ENCODE measurements around the gene ZG16.

The ZG16 gene

DNA sequence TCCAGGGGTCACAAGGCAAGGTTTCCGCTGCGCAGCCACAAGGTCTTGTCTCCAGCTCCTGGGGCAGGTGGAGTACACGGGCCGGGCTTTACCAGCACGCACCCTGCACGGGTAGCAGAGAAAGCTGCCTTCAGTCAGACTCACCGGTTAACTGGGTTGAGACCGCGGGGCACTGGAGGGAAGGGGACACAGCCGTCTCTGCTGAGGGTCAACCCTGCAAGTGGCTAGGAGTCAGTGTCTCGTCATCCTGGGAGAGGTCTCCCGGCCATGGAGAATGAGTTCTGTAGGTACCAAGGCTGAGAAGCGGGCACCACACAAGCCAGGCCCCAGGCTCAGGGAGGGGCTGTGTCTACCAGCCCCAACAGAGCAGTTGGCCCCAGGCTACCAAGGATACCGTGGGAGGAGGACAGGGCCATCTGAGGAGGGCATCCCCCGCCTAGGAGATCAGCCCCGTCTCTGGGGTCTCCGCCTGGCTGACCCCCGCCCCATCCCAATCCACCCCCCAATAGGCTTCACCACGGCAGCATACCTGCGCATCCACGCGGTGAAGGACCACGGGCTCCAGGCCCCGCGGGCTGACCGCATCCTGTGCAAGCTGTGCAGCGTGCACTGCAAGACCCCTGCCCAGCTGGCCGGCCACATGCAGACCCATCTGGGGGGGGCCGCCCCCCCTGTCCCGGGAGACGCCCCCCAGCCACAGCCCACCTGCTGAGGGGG, 31.1 kb downstream of the ZG16 start:
- no peak for DNase-seq (ENCODE audit: low read depth in 2 of 2)

- DNase-seq (ENCODE audit: low read depth in 2 of 2) = no peak
These were observed 32.0 kb downstream of the ZG16 start for GRCh38 chr16:29809850-29810698.

GRCh38 chr16:29810699-29811169, 32.7 kb downstream of the ZG16 start:
- no peak for DNase-seq (ENCODE audit: low read depth in 2 of 2)

- peak in 1 of 2 donors; percentile 80 for DNase-seq (ENCODE audit: low read depth in 2 of 2)
These were observed 33.3 kb downstream of the ZG16 start for GRCh38 chr16:29811170-29811895.

GRCh38 chr16:29811896-29812665, 34.0 kb downstream of the ZG16 start, which contains the start of gene PRRT2:
TSS of gene PRRT2 (plus strand) at chr16:29812193. CDS start at chr16:29813055, 862 bp downstream.
- DNase-seq (ENCODE audit: low read depth in 2 of 2) = no peak

- DNase-seq (ENCODE audit: low read depth in 2 of 2) = no peak
These were observed 34.9 kb downstream of the ZG16 start for GRCh38 chr16:29812754-29813643.

DNA sequence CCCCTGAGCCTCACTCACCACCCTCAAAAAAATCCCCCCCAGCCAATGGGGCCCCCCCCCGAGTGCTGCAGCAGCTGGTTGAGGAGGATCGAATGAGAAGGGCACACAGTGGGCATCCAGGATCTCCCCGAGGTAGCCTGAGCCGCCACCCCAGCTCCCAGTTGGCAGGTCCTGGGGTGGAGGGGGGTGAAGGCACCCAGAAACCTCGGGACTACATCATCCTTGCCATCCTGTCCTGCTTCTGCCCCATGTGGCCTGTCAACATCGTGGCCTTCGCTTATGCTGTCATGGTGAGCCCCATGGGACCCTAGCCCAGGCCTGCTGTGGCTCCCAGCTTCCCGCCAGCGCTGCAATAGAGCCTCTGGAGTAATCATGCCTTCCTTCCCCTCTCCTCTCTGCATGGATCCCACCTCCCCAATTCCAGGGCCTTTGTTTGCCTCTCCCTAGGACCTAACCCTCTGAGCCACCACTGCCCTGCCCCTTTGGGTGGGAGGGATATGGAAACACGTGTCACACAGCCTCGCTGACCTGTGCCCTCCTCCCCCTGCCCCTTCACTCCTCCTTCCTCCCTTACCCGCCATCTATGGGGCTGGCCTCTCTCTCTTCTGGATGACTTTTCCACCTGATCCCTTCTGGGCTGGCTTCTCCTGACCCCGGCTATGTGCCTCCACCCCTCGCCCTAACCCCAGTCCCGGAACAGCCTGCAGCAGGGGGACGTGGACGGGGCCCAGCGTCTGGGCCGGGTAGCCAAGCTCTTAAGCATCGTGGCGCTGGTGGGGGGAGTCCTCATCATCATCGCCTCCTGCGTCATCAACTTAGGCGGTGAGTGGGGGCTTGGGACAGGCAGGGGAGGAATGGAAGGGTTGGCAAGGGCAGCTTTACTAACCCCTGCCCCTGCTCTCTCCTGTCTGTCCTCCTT, 35.8 kb downstream of the ZG16 start:
- no peak for DNase-seq (ENCODE audit: low read depth in 2 of 2)

- DNase-seq (ENCODE audit: low read depth in 2 of 2) = no peak
These were observed 36.5 kb downstream of the ZG16 start for GRCh38 chr16:29814592-29814991.

- no peak for DNase-seq (ENCODE audit: low read depth in 2 of 2)
These were observed 37.1 kb downstream of the ZG16 start for GRCh38 chr16:29815032-29815721.

DNA sequence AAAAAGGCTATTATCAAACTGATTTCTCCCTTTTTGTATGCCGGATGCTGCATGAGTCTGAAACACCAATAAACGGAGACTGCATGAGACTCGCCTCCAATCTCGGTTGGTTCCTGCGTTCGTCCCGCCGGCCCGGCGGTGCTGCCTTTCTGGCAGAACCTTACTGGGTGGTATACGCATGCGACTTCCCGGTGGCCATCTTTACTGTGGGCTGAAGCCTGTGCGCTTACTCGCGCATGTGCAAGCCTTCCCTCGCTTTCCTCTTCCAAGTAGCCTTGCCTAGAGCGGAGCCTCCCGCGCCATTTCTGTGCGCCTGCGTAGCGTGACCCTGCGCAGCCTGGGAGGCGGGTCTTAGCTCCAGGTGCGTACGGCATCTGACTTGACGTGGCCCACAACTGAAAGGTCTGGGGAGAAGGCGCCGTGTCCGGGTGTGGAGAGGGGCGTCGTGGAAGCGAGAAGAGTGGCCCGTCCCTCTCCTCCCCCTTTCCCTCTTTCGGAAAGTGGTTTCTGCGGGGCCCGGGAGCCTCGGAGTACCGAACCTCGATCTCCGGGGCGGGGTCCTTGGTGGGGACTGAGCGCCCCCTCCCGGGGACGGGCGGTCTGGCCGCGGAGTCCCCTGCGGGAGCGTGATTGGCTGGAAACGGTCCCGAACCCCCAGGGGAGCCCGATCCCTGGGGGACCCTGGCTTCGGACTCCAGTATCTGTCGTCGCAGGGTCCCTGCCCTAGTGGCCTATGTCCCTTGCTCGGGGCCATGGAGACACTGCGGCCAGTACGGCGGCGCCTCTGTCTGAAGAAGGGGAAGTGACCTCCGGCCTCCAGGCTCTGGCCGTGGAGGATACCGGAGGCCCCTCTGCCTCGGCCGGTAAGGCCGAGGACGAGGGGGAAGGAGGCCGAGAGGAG, 38.0 kb downstream of the ZG16 start, which contains the start of gene PAGR1:
Gene PAGR1, plus strand, starts transcription at position 360 of the 901 bp plus-strand sequence. Its CDS starts 374 bp downstream, at position 734.
- DNase-seq (ENCODE audit: low read depth in 2 of 2) = peak; percentile 96 to 97

DNA sequence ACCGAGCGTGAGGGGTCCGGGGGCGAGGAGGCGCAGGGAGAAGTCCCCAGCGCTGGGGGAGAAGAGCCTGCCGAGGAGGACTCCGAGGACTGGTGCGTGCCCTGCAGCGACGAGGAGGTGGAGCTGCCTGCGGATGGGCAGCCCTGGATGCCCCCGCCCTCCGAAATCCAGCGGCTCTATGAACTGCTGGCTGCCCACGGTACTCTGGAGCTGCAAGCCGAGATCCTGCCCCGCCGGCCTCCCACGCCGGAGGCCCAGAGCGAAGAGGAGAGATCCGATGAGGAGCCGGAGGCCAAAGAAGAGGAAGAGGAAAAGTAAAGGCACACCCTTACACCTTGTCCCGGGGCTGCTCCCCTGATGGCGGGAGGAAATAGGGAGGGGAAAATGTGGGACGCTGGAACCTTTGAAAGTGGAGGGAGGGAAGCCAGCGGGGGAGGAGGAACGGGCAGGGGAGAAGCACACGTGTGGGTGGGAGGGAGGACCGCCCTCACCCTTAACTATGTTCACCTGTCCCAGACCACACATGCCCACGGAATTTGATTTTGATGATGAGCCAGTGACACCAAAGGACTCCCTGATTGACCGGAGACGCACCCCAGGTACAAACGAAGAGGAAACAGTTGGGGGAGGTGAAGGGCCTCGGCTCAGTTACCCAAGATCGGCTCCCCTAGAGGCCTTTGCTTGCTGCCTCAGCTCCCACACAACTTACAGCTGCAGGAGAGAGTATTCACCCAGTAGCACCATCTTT, 38.8 kb downstream of the ZG16 start:
- DNase-seq (ENCODE audit: low read depth in 2 of 2) = peak; percentile 58 to 71

GRCh38 chr16:29818082-29818481, 40.0 kb downstream of the ZG16 start:
- DNase-seq (ENCODE audit: low read depth in 2 of 2) = no peak

GRCh38 chr16:29819506-29819905, 41.5 kb downstream of the ZG16 start:
- no peak for DNase-seq (ENCODE audit: low read depth in 2 of 2)

GRCh38 chr16:29820271-29820701, 42.2 kb downstream of the ZG16 start, which contains the start of gene MVP:
TSS of gene MVP (plus strand) at chr16:29820462. CDS start at chr16:29830550, 10,088 bp downstream.
- no peak for DNase-seq (ENCODE audit: low read depth in 2 of 2)

GRCh38 chr16:29820730-29821642, 42.9 kb downstream of the ZG16 start:
- no peak for DNase-seq (ENCODE audit: low read depth in 2 of 2)
